K562 (cell line): ENCODE measurements around the gene UBE3B.

ENCODE experiments used
- CTCF ChIP-seq, 3 experiments: IDR thresholded peaks in 2 of 3; conservative IDR thresholded peaks in 1 of 3; 2 replicates each; pipeline ENCODE4 v1.5.1; 2011 to 2012; ENCODE audit warnings: low read length in 3 of 3, mild to moderate bottlenecking in 3 of 3, control low read depth in 2 of 3, improper control_type of control experiment in 1 of 3, inconsistent platforms in 1 of 3, low read depth in 1 of 3, mixed read lengths in 1 of 3, moderate library complexity in 1 of 3; ENCODE audit not compliant: insufficient read depth in 2 of 3
- GTF2E2 ChIP-seq: fragments of 200-800 bp; sonication (Bioruptor generic); IDR thresholded peaks from 2 replicates; pipeline ENCODE4 v1.6.1; 2016; ENCODE audit warnings: missing genetic modification characterization, missing compliant biosample characterization
- HOXB6 ChIP-seq: fragments of 250-450 bp; sonication (Bioruptor Pico); IDR thresholded peaks from 2 replicates; pipeline ENCODE4 v1.5.1; 2022; ENCODE audit warnings: mild to moderate bottlenecking, borderline replicate concordance
- KDM4B ChIP-seq, 2 experiments: fragments of 450-650 bp in 1 of 2; sonication (generic) in 1 of 2; IDR thresholded peaks; 2 replicates each; pipeline ENCODE4 v1.6.1; 2016 to 2017; ENCODE audit warnings: borderline replicate concordance in 2 of 2, antibody characterized with exemption in 1 of 2, low read depth in 1 of 2, mild to moderate bottlenecking in 1 of 2
- POLR2A ChIP-seq: fragments of 450-650 bp; conservative IDR thresholded peaks from 2 replicates; pipeline ENCODE4 v1.6.1; 2016
- RCOR1 ChIP-seq, 2 experiments: IDR thresholded peaks; 2 replicates each; pipeline ENCODE4 v1.6.1; 2012; ENCODE audit warnings: low read depth in 2 of 2, low read length in 2 of 2, borderline replicate concordance in 1 of 2, improper control_type of control experiment in 1 of 2
- SMARCC2 ChIP-seq: fragments of 450-650 bp; IDR thresholded peaks from 2 replicates; pipeline ENCODE4 v1.6.1; 2017; ENCODE audit warnings: antibody characterized with exemption, moderate library complexity, mild to moderate bottlenecking, low read depth
- XRCC4 ChIP-seq: IDR thresholded peaks from one replicate; pipeline ENCODE4 v1.6.1; 2011; ENCODE audit not compliant: insufficient read depth, insufficient read length; ENCODE audit errors: extremely low read depth
- TF ChIP-seq, protein P1 (sequence below): sonication (generic); formaldehyde crosslinking; IDR thresholded peaks from 2 replicates; pipeline ENCODE4 v1.8.0; 2022; ENCODE audit warnings: mild to moderate bottlenecking, low read depth, missing genetic modification reagents

DNA sequence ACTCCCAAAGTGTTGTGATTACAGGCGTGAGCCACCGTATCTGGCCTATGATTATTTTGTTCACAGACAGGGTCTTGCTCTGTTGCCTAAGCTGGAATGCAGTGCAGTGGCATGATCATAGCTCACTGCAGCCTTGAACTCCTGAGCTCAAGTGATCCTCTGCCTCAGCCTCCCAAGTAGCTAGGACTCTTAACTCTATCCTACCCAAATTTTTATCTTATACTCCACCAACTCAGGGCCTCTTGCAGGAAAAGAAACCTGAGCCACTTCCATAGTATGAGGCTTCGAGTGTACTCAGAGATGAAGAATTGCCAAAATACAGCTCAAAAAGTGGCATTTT, 95.0 kb downstream of the UBE3B start:
- TF ChIP-seq, protein P1, sequence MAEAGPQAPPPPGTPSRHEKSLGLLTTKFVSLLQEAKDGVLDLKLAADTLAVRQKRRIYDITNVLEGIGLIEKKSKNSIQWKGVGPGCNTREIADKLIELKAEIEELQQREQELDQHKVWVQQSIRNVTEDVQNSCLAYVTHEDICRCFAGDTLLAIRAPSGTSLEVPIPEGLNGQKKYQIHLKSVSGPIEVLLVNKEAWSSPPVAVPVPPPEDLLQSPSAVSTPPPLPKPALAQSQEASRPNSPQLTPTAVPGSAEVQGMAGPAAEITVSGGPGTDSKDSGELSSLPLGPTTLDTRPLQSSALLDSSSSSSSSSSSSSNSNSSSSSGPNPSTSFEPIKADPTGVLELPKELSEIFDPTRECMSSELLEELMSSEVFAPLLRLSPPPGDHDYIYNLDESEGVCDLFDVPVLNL = no peak
- no peak for TF ChIP-seq POLR2A
- TF ChIP-seq XRCC4 = no peak
- no peak for TF ChIP-seq CTCF (IDR thresholded peaks at IDR 0.05 in 2 of 3, conservative IDR thresholded peaks at IDR 0.05 in 1 of 3; ENCODE audit: insufficient read depth in 2 of 3, low read depth in 1 of 3, low read length in 3 of 3)
- TF ChIP-seq SMARCC2 = no peak
- TF ChIP-seq RCOR1 (IDR thresholded peaks at IDR 0.05; ENCODE audit: borderline replicate concordance in 1 of 2, low read depth in 2 of 2, low read length in 2 of 2) = no peak
- TF ChIP-seq HOXB6 = no peak
- TF ChIP-seq GTF2E2 = no peak
- TF ChIP-seq KDM4B (IDR thresholded peaks at IDR 0.05; ENCODE audit: borderline replicate concordance in 2 of 2, low read depth in 1 of 2) = no peak
